Progenitor cell of endocrine pancreas (in vitro differentiated cells): ENCODE results near the gene FBXO24. TPM values are rescaled to one million over a fixed set of nuclear protein-coding genes. Genes with fewer than 3 reads are reported as not detected.
A peak's percentile ranks its signal among the peaks of the same experiment; 100 is the strongest.

Experiments used
- DNase-seq: peaks from one replicate; pipeline ENCODE4 v3.0.0; 2021; ENCODE audit warnings: low spot score; ENCODE audit not compliant: unreplicated experiment
- H3K27ac Mint-ChIP-seq: 2 replicates; pipeline ENCODE4 v1.8.0; 2021; ENCODE audit warnings: mild to moderate bottlenecking, moderate library complexity, mixed read lengths
- H3K27me3 Mint-ChIP-seq: 2 replicates; pipeline ENCODE4 v1.8.0; 2021; ENCODE audit warnings: mixed read lengths
- H3K36me3 Mint-ChIP-seq: 2 replicates; pipeline ENCODE4 v1.8.0; 2022; ENCODE audit warnings: mixed read lengths; ENCODE audit not compliant: insufficient read depth
- H3K4me1 Mint-ChIP-seq: 2 replicates; pipeline ENCODE4 v1.8.0; 2021; ENCODE audit warnings: low read depth, mixed read lengths
- H3K4me3 Mint-ChIP-seq: 2 replicates; pipeline ENCODE4 v1.8.0; 2021; ENCODE audit warnings: low read depth, mild to moderate bottlenecking, moderate library complexity, mixed read lengths
- H3K9me3 Mint-ChIP-seq: 2 replicates; pipeline ENCODE4 v1.8.0; 2021; ENCODE audit warnings: low read depth, mixed read lengths
- total RNA-seq: library from RNA; stranded (reverse); gene quantifications from 2 replicates; pipeline ENCODE4 v1.2.1, GENCODE V29; 2021
- TF ChIP-seq, protein P1 (sequence below): fragments of 200-600 bp; sonication (generic); IDR thresholded peaks from one replicate; pipeline ENCODE4 v1.5.0; 2021; ENCODE audit warnings: antibody characterized with exemption, mild to moderate bottlenecking; ENCODE audit not compliant: unreplicated experiment

Gene FBXO24
- total RNA-seq, 1 donor from 2014 or later = 0.41 TPM

DNA sequence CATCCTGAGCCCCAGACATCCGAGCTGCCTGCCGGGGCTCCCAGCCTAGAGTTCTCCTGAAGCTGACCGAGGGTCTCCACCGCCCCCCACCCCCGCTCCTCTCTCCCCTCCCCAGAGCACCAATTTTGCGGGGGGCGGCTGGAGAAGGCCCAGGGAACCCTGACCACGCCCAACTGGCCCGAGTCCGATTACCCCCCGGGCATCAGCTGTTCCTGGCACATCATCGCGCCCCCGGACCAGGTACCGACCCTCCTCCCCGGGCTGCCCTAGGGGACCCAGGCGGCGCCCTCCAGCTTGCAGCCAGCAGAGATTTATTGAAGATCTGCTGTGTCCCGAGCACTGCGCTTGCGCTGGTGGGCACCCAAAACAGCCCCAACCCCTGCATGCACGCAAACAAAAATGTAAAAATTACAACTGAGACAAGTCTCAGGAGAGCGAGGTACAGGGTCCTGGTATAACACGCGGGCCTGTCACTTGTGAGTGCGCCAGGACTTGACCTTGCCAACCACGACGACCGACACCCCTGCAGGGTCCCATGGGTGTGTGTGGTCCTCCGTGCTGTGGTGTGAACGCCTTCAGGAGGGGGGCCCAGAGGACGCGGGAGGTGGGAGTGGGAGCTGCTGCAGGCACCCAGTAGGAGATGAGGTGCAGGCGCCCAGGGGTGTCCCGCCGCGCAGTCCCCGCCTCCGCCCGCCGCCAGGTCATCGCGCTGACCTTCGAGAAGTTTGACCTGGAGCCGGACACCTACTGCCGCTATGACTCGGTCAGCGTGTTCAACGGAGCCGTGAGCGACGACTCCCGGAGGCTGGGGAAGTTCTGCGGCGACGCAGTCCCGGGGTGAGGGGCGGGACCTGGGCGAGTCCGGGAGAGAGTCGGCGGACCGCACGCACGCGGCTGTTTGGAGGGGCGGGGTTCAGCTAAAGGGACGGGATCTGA is 19.1 kb downstream of the FBXO24 start:
- DNase-seq = no peak
- no peaks in the 10 kb centered on the region for H3K9me3 Mint-ChIP-seq
- peaks cover 16% of the 10 kb centered on the region for H3K4me1 Mint-ChIP-seq
- H3K27ac Mint-ChIP-seq = peak overlapping the region; percentile 7
- H3K27me3 Mint-ChIP-seq = peaks cover 25% of the 10 kb centered on the region
- TF ChIP-seq, protein P1, sequence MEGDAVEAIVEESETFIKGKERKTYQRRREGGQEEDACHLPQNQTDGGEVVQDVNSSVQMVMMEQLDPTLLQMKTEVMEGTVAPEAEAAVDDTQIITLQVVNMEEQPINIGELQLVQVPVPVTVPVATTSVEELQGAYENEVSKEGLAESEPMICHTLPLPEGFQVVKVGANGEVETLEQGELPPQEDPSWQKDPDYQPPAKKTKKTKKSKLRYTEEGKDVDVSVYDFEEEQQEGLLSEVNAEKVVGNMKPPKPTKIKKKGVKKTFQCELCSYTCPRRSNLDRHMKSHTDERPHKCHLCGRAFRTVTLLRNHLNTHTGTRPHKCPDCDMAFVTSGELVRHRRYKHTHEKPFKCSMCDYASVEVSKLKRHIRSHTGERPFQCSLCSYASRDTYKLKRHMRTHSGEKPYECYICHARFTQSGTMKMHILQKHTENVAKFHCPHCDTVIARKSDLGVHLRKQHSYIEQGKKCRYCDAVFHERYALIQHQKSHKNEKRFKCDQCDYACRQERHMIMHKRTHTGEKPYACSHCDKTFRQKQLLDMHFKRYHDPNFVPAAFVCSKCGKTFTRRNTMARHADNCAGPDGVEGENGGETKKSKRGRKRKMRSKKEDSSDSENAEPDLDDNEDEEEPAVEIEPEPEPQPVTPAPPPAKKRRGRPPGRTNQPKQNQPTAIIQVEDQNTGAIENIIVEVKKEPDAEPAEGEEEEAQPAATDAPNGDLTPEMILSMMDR = no peak
- peak overlapping the region; percentile 67 for H3K4me3 Mint-ChIP-seq
- no peaks in the 10 kb centered on the region for H3K36me3 Mint-ChIP-seq

DNA sequence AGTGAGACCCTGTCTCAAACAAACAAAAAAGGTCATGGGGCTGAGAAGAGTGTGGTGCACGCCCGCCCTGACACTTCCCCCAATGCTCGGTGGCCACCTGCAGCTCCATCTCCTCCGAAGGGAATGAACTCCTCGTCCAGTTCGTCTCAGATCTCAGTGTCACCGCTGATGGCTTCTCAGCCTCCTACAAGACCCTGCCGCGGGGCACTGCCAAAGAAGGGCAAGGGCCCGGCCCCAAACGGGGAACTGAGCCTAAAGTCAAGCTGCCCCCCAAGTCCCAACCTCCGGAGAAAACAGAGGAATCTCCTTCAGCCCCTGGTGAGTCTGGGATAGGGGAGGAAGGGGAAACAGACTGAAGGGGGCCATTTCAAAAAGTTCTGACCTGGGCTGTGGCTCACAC is 20.2 kb downstream of the FBXO24 start:
- peaks cover 25% of the 10 kb centered on the region for H3K27me3 Mint-ChIP-seq
- DNase-seq = no peak
- no peaks in the 10 kb centered on the region for H3K36me3 Mint-ChIP-seq
- H3K4me1 Mint-ChIP-seq = peaks cover 16% of the 10 kb centered on the region
- no peak overlapping the region for H3K27ac Mint-ChIP-seq
- peak overlapping the region; percentile 67 for H3K4me3 Mint-ChIP-seq
- TF ChIP-seq, protein P1 = no peak
- no peaks in the 10 kb centered on the region for H3K9me3 Mint-ChIP-seq

DNA sequence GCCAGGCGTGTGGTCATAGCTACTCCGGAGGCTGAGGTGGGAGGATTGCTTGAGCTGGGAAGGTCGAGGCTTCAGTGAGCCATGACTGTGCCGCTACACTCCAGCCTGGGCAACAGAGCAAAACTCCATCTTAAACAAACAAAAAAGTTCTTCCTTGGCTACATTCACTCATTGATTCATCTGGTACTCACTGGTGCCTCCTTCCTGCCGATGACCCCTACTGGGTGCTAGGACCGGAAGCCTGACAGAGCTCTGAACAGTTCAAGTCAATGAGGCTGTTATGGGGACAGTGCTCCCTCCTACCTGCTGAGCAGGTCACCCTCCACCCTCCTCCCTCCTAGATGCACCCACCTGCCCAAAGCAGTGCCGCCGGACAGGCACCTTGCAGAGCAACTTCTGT is 21.0 kb downstream of the FBXO24 start:
- no peaks in the 10 kb centered on the region for H3K36me3 Mint-ChIP-seq
- H3K4me1 Mint-ChIP-seq = peaks cover 15% of the 10 kb centered on the region
- TF ChIP-seq, protein P1 = no peak
- no peaks in the 10 kb centered on the region for H3K9me3 Mint-ChIP-seq
- DNase-seq = no peak
- H3K27ac Mint-ChIP-seq = no peak overlapping the region
- no peak overlapping the region for H3K4me3 Mint-ChIP-seq
- H3K27me3 Mint-ChIP-seq = peaks cover 25% of the 10 kb centered on the region

DNA sequence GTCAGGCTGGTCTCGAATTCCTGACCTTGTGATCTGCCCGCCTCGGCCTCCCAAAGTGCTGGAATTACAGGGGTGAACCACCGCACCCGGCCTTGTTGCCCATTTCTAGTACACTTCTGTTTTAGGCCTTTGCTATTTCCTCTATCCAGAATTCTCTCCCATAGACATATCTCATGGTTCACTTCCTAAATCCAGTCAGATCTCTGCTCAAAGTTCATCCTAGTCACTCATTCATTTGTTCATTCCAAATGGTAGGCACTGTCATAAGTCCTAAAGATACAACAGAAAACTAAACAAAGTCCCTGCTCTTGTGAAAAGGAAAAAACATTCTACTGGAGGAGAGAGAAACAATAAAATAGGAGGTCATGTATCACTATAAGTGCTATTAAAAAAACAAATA is 23.8 kb downstream of the FBXO24 start:
- Mint-ChIP-seq H3K9me3 (no peaks in the 10 kb centered on the region), H3K4me3 (peak overlapping the region; percentile 0)
- TF ChIP-seq, protein P1 = no peak

DNA sequence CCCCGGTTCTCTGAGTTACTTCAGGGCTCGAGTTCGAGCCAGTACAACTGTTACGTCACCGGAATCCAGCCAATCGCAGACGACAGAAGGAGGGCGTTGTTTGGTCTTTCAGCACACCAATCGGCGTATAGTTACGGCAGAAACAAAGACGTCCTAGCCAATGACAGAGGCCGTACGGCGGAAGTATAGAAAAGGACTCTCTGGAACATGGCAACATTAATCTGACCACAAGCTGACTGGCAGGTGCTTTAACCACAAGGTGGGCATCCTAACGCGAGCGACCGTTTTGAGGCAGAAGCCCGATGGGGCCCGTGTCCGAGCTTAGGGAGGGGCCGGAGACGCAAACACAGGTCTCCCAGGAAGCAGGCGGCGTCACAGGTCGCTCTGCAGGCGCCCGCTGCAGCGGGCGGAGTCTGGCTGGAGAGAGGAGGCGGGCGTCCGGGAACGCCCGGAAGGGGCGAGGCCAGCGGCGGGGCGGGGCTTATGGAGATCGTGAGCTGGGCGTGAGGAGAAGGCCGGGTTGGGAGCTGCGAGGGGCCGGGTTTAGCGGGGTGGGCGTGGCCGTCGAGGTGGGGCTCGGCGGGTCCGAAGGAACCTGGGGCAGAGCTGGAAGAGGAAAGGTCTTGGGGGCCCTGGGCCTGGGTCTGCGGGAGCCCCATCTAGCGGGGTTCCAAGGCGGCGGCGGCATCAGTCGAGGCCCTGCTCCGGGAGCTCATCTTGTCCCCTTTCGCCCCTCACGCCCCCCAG is 26.0 kb downstream of the FBXO24 start, which contains the start of gene MOSPD3:
Gene MOSPD3, plus strand, starts transcription at position 558 of the 747 bp plus-strand sequence. CDS start 252 bp downstream, outside the sequence.
- Mint-ChIP-seq H3K4me1 (peaks cover 3% of the 10 kb centered on the region), H3K27me3 (peaks cover 6% of the 10 kb centered on the region), H3K4me3 (peak within 1 kb of the TSS; percentile 99), H3K36me3 (peaks cover 5% of the 10 kb centered on the region), H3K9me3 (no peaks in the 10 kb centered on the region), H3K27ac (peak within 1 kb of the TSS; percentile 100)
- TF ChIP-seq, protein P1 = no peak
- DNase-seq = peak; percentile 97

More for the DNA sequence above, 23.8 kb downstream of the FBXO24 start:
- Mint-ChIP-seq H3K4me1 (peaks cover 7% of the 10 kb centered on the region), H3K27me3 (peaks cover 22% of the 10 kb centered on the region), H3K36me3 (peaks cover 2% of the 10 kb centered on the region), H3K27ac (no peak overlapping the region)
- no peak for DNase-seq
